Measurements from ENCODE around the gene FDPS. TPM values are rescaled to one million over a fixed set of nuclear protein-coding genes. Genes with fewer than 3 reads are reported as not detected.

The FDPS gene
- total RNA-seq (2022) (176 and 264 TPM in 2 replicates), Bru-seq, nascent RNA (percentile 89 among the genes with signal in this experiment), BruChase-seq, experiment 1, labeled RNA remaining after a 6-hour chase (percentile 94 among the genes with signal in this experiment), BruChase-seq, experiment 2, labeled RNA remaining after a 2-hour chase (percentile 96 among the genes with signal in this experiment)
- long read RNA-seq, transcript FDPS-206 (10 exons, 1,178 nt), result major isoform, 139 of 371 reads
- long read RNA-seq, transcript FDPS-202 (11 exons, 1,431 nt), result minor isoform, 29 of 371 reads
- long read RNA-seq, transcript FDPS-203 (10 exons, 1,256 nt), result minor isoform, 101 of 371 reads
- long read RNA-seq, transcript FDPS-221 (10 exons, 1,198 nt), result minor isoform, 21 of 371 reads
- long read RNA-seq, partial matches to known transcripts, result 17 of 371 reads
- long read RNA-seq, other reads (novel, unspliced or antisense), result 58 of 371 reads

- intact Hi-C loops (cut with micrococcal nuclease), result loop anchor here (1.0 to 2.0 kb wide), 3 partner anchors 14 to 58 kb away; partner anchors contain the start of gene HCN3
- H3K27me3 Mint-ChIP-seq (ENCODE audit: insufficient read depth, unreplicated experiment), result no peaks in the 10 kb centered on the region
- peak within 1 kb of the TSS; percentile 100 for H3K4me3 Mint-ChIP-seq (ENCODE audit: unreplicated experiment)
- peak within 1 kb of the TSS; percentile 97 for H3K27ac Mint-ChIP-seq (ENCODE audit: low read depth, unreplicated experiment)
- peak; percentile 100 for DNase-seq (ENCODE audit: unreplicated experiment)
- H3K36me3 Mint-ChIP-seq (ENCODE audit: insufficient read depth, unreplicated experiment), result peaks cover 49% of the 10 kb centered on the region
- CTCF ChIA-PET, result interaction anchor here (0.6 to 5.1 kb wide), 13 partner anchors 11 to 1952 kb away, joined by 3 to 44 read pairs (median 6); partner anchors contain the start of genes EFNA3 and RUSC1
- no peak for TF ChIP-seq CTCF (IDR thresholded peaks at IDR 0.05; ENCODE audit: unreplicated experiment)
- POLR2A ChIA-PET, result interaction anchor here (0.6 to 7.9 kb wide), 24 partner anchors 9 to 437 kb away, joined by 3 to 103 read pairs (median 4); partner anchors contain the start of genes ASH1L, CLK2, HCN3 and RUSC1
- H3K4me1 Mint-ChIP-seq (ENCODE audit: insufficient read depth, unreplicated experiment), result peaks cover 13% of the 10 kb centered on the region
- no peaks in the 10 kb centered on the region for H3K9me3 Mint-ChIP-seq (ENCODE audit: unreplicated experiment)
- BruUV-seq (replicated peaks), result TSS peak; percentile 89
These were observed at the start of gene FDPS for GRCh38 chr1:155308493-155309422. Gene FDPS (plus strand): TSS chr1:155308866. CDS start chr1:155309790, 924 bp downstream.

- intact Hi-C loops (cut with micrococcal nuclease), result loop anchor here (5.0 kb wide), 1 partner anchor 53 kb away; the partner anchor contains the start of genes MTX1 and THBS3
- Mint-ChIP-seq H3K36me3 (ENCODE audit: insufficient read depth, unreplicated experiment) (peaks cover 87% of the 10 kb centered on the region), H3K9me3 (ENCODE audit: unreplicated experiment) (no peaks in the 10 kb centered on the region), H3K4me1 (ENCODE audit: insufficient read depth, unreplicated experiment) (peaks cover 31% of the 10 kb centered on the region), H3K27me3 (ENCODE audit: insufficient read depth, unreplicated experiment) (no peaks in the 10 kb centered on the region), H3K4me3 (ENCODE audit: unreplicated experiment) (peak overlapping the region; percentile 98), H3K27ac (ENCODE audit: low read depth, unreplicated experiment) (no peak overlapping the region)
- no TSS peak for BruUV-seq (replicated peaks)
- ChIA-PET POLR2A (interaction anchor here (0.6 to 6.6 kb wide), 6 partner anchors 10 to 184 kb away, joined by 3 to 98 read pairs (median 3); partner anchors contain the start of genes CLK2 and HCN3), CTCF (interaction anchor here (0.5 to 5.5 kb wide), 9 partner anchors 10 to 142 kb away, joined by 3 to 150 read pairs (median 4); partner anchors contain the start of gene CLK2)
- TF ChIP-seq CTCF (IDR thresholded peaks at IDR 0.05; ENCODE audit: unreplicated experiment), result no peak
- no peak for DNase-seq (ENCODE audit: unreplicated experiment)
These were observed 48.4 kb upstream of the FDPS start for GRCh38 chr1:155260276-155260675.

- H3K9me3 Mint-ChIP-seq (ENCODE audit: unreplicated experiment), result no peaks in the 10 kb centered on the region
- H3K4me3 Mint-ChIP-seq (ENCODE audit: unreplicated experiment), result peak overlapping the region; percentile 98
- CTCF ChIA-PET, result interaction anchor here (0.6 to 5.5 kb wide), 7 partner anchors 10 to 60 kb away, joined by 3 to 150 read pairs (median 5); partner anchors contain the start of gene CLK2
- POLR2A ChIA-PET, result interaction anchor here (0.5 to 6.6 kb wide), 19 partner anchors 11 to 861 kb away, joined by 3 to 98 read pairs (median 5); partner anchors contain the start of genes ASH1L, CLK2, FDPS and HCN3
- no peak for DNase-seq (ENCODE audit: unreplicated experiment)
- no peak for TF ChIP-seq CTCF (IDR thresholded peaks at IDR 0.05; ENCODE audit: unreplicated experiment)
- no TSS peak for BruUV-seq (replicated peaks)
- peaks cover 23% of the 10 kb centered on the region for H3K4me1 Mint-ChIP-seq (ENCODE audit: insufficient read depth, unreplicated experiment)
- peaks cover 93% of the 10 kb centered on the region for H3K36me3 Mint-ChIP-seq (ENCODE audit: insufficient read depth, unreplicated experiment)
- intact Hi-C loops (cut with micrococcal nuclease), result loop anchor here (5.0 kb wide), 1 partner anchor 54 kb away; the partner anchor contains the start of genes MTX1 and THBS3
- H3K27me3 Mint-ChIP-seq (ENCODE audit: insufficient read depth, unreplicated experiment), result no peaks in the 10 kb centered on the region
- H3K27ac Mint-ChIP-seq (ENCODE audit: low read depth, unreplicated experiment), result peak overlapping the region; percentile 96
These were observed 47.2 kb upstream of the FDPS start for GRCh38 chr1:155261493-155261851.
